GM12892 (cell line): Measurements from ENCODE around the gene LAIR1.

Experiments
- POLR2A ChIP-seq: IDR thresholded peaks from 2 replicates; pipeline ENCODE4 v1.6.1; 2011; ENCODE audit warnings: low read depth, low read length, control low read depth
- POLR2AphosphoS5 ChIP-seq: IDR thresholded peaks from 2 replicates; pipeline ENCODE4 v1.6.1; 2011; ENCODE audit warnings: low read depth, low read length, control low read depth

DNA sequence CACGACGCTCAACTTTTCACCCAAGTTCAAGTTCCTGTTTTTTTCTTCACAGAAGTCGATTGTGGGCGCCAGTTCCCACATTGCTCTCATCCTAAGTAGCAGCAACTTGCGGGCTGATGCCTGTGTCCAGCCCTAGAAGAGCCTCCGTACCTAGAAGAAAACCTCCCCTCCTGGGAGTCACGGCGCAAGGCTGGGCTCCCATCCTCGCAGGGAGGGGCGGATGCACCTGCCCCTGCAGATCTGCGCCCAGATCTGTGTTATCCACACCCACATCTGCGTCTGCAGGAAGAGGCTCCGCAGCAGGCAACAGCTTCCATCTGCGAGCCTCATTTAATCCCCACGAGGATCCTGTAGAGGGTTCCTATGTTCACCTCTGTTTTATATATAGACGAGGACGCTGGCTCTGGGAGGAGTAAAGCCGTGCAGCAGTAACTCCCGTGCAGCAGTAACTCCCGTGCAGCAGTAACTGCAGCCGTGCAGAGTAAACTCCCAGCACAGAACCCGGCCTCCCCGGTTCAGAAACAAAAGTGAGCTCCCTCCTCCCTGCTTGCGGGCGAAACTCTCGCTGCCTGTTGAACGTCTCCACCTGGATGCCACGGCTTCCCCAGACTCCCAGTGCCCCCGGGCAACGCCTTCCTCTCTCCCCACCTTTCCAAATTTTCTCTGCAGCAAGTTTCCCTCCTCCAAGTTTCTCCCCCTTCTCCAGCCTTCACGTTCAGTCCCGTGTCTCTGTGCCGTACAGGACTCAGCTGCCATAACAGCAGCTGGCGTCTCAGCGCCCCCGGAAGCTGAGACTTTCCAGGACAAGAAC, 23.5 kb upstream of the LAIR1 start:
- no peak for TF ChIP-seq POLR2AphosphoS5
- no peak for TF ChIP-seq POLR2A
